H9 (cell line): ENCODE measurements around the gene CDYL2. TPM values are rescaled to one million over a fixed set of nuclear protein-coding genes. Genes with fewer than 3 reads are reported as not detected.

Experiments
- DNase-seq: peaks from one replicate; pipeline ENCODE4 v3.0.0-alpha.2; 2017
- H2AFZ ChIP-seq: one replicate; pipeline ENCODE4 v1.6.1; 2013; ENCODE audit warnings: mild to moderate bottlenecking, low read length, control low read depth, moderate library complexity
- H2AK5ac ChIP-seq: 2 replicates; pipeline ENCODE4 v1.6.1; 2013; ENCODE audit warnings: low read length, control low read depth, mixed read lengths; ENCODE audit not compliant: insufficient read length
- H2BK120ac ChIP-seq: one replicate; pipeline ENCODE4 v1.6.1; 2013; ENCODE audit warnings: low read depth, mild to moderate bottlenecking, low read length, control low read depth, inconsistent platforms; ENCODE audit not compliant: poor library complexity, severe bottlenecking
- H2BK12ac ChIP-seq: 2 replicates; pipeline ENCODE4 v1.6.1; 2013; ENCODE audit warnings: low read length, control low read depth, mixed read lengths, low read depth; ENCODE audit not compliant: insufficient read length
- H2BK15ac ChIP-seq: 2 replicates; pipeline ENCODE4 v1.6.1; 2013; ENCODE audit warnings: low read depth, low read length, control low read depth
- H2BK20ac ChIP-seq: one replicate; pipeline ENCODE4 v1.6.1; 2013; ENCODE audit warnings: low read depth, mild to moderate bottlenecking, low read length, control low read depth, inconsistent platforms; ENCODE audit not compliant: poor library complexity, severe bottlenecking
- H2BK5ac ChIP-seq: 2 replicates; pipeline ENCODE4 v1.6.1; 2013; ENCODE audit warnings: low read length, control low read depth, mixed read lengths; ENCODE audit not compliant: insufficient read length
- H3K14ac ChIP-seq: 2 replicates; pipeline ENCODE4 v1.6.1; 2013; ENCODE audit warnings: low read length, control low read depth; ENCODE audit not compliant: insufficient read depth
- H3K18ac ChIP-seq: 2 replicates; pipeline ENCODE4 v1.6.1; 2013; ENCODE audit warnings: low read depth, mild to moderate bottlenecking, mixed read lengths, low read length, control low read depth; ENCODE audit not compliant: insufficient read length
- H3K23ac ChIP-seq: 2 replicates; pipeline ENCODE4 v1.6.1; 2013; ENCODE audit warnings: low read length, control low read depth, mixed read lengths, low read depth; ENCODE audit not compliant: insufficient read length
- H3K23me2 ChIP-seq: 2 replicates; pipeline ENCODE4 v1.6.1; 2013; ENCODE audit warnings: low read depth, mild to moderate bottlenecking, mixed read lengths, low read length, control low read depth; ENCODE audit not compliant: insufficient read length, poor library complexity, severe bottlenecking
- H3K27ac ChIP-seq: 2 replicates; pipeline ENCODE4 v1.5.1; 2013; ENCODE audit warnings: low read length, control low read depth, mixed read lengths, low read depth; ENCODE audit not compliant: insufficient read length
- H3K27me3 ChIP-seq: 2 replicates; pipeline ENCODE4 v1.6.1; 2013; ENCODE audit warnings: low read length, control low read depth, inconsistent platforms; ENCODE audit not compliant: insufficient read depth
- H3K4ac ChIP-seq: 2 replicates; pipeline ENCODE4 v1.6.1; 2013; ENCODE audit warnings: low read depth, mild to moderate bottlenecking, control low read depth, inconsistent platforms, low read length, moderate library complexity
- H3K4me1 ChIP-seq: 2 replicates; pipeline ENCODE4 v1.6.1; 2013; ENCODE audit warnings: low read length, control low read depth, inconsistent platforms; ENCODE audit not compliant: insufficient read depth
- H3K4me2 ChIP-seq: 2 replicates; pipeline ENCODE4 v1.6.1; 2013; ENCODE audit warnings: low read length, control low read depth, mixed read lengths; ENCODE audit not compliant: insufficient read length, insufficient read depth
- H3K56ac ChIP-seq: 2 replicates; pipeline ENCODE4 v1.6.1; 2013; ENCODE audit warnings: low read depth, mild to moderate bottlenecking, mixed read lengths, low read length, control low read depth; ENCODE audit not compliant: insufficient read length
- H3K79me1 ChIP-seq: 2 replicates; pipeline ENCODE4 v1.6.1; 2013; ENCODE audit warnings: low read depth, mild to moderate bottlenecking, moderate library complexity, low read length, control low read depth, inconsistent platforms; ENCODE audit not compliant: insufficient read depth, poor library complexity, severe bottlenecking
- H3K79me2 ChIP-seq: 2 replicates; pipeline ENCODE4 v1.6.1; 2013; ENCODE audit warnings: low read length, control low read depth, inconsistent platforms; ENCODE audit not compliant: insufficient read depth
- H3K9ac ChIP-seq: 2 replicates; pipeline ENCODE4 v1.6.1; 2013; ENCODE audit warnings: low read length, control low read depth, mixed read lengths; ENCODE audit not compliant: insufficient read length; ENCODE audit errors: extremely low read depth
- H3K9me3 ChIP-seq: one replicate; pipeline ENCODE4 v1.6.1; 2013; ENCODE audit warnings: low read depth, low read length, inconsistent platforms; ENCODE audit not compliant: control insufficient read depth
- H3T11ph ChIP-seq: one replicate; pipeline ENCODE4 v1.6.1; 2013; ENCODE audit warnings: mild to moderate bottlenecking, low read length, control low read depth, inconsistent platforms
- H4K20me1 ChIP-seq: one replicate; pipeline ENCODE4 v1.6.1; 2013; ENCODE audit not compliant: control insufficient read depth, insufficient read length, insufficient read depth
- H4K5ac ChIP-seq: 2 replicates; pipeline ENCODE4 v1.6.1; 2013; ENCODE audit warnings: low read depth, mild to moderate bottlenecking, mixed read lengths, low read length, control low read depth; ENCODE audit not compliant: insufficient read length
- H4K8ac ChIP-seq: replicated peaks from 2 replicates; pipeline ENCODE4 v1.6.1; 2013; ENCODE audit warnings: low read length, control low read depth, mixed read lengths, low read depth; ENCODE audit not compliant: insufficient read length
- H4K91ac ChIP-seq: 2 replicates; pipeline ENCODE4 v1.6.1; 2013; ENCODE audit warnings: low read depth, mild to moderate bottlenecking, moderate library complexity, mixed read lengths, low read length, control low read depth; ENCODE audit not compliant: insufficient read length
- H3K27ac Mint-ChIP-seq, 3 experiments: 2 replicates in 2 of 3; 3 replicates in 1 of 3; pipeline ENCODE4 v1.8.0; 2020 to 2021; ENCODE audit warnings: mixed read lengths in 3 of 3, mild to moderate bottlenecking in 1 of 3, moderate library complexity in 1 of 3
- H3K27me3 Mint-ChIP-seq: 2 replicates; pipeline ENCODE4 v1.8.0; 2021; ENCODE audit warnings: low read depth, mild to moderate bottlenecking, moderate library complexity, mixed read lengths
- H3K36me3 Mint-ChIP-seq, 3 experiments: 2 replicates in 2 of 3; 3 replicates in 1 of 3; pipeline ENCODE4 v1.8.0; 2020 to 2021; ENCODE audit warnings: low read depth in 3 of 3, mixed read lengths in 3 of 3; ENCODE audit not compliant: insufficient read depth in 1 of 3
- H3K4me1 Mint-ChIP-seq, 2 experiments: 2 replicates each; pipeline ENCODE4 v1.8.0; 2020; ENCODE audit warnings: mixed read lengths in 2 of 2
- H3K4me3 Mint-ChIP-seq, 2 experiments: 2 replicates in 1 of 2; 3 replicates in 1 of 2; pipeline ENCODE4 v1.8.0; 2020 to 2021; ENCODE audit warnings: mild to moderate bottlenecking in 2 of 2, mixed read lengths in 2 of 2, moderate library complexity in 1 of 2
- H3K9me3 Mint-ChIP-seq, 2 experiments: 2 replicates in 1 of 2; 3 replicates in 1 of 2; pipeline ENCODE4 v1.8.0; 2020; ENCODE audit warnings: mild to moderate bottlenecking in 2 of 2, mixed read lengths in 2 of 2, moderate library complexity in 1 of 2
- WGBS: extraction: QIAGEN DNeasy Blood & Tissue Kit; methylation state at CpG from one replicate; pipeline ENCODE4 v1.1.7; 2013; ENCODE audit warnings: missing lambda C conversion rate, low lambda C conversion rate, mixed read lengths; ENCODE audit not compliant: insufficient read length; ENCODE audit errors: extremely low coverage; 5-methylcytosine and 5-hydroxymethylcytosine counted together
- total RNA-seq: library from RNA; stranded (reverse); gene quantifications from 2 replicates; pipeline ENCODE4 v1.2.1, GENCODE V29; 2021
- TF ChIP-seq, protein P1 (sequence below): fragments of 200-600 bp; sonication (generic); conservative IDR thresholded peaks from 3 replicates; pipeline ENCODE4 v1.8.0; 2021; ENCODE audit warnings: antibody characterized with exemption, mild to moderate bottlenecking

Gene CDYL2
- total RNA-seq, 1 experiment from 2014 or later = 4.2 TPM

DNA sequence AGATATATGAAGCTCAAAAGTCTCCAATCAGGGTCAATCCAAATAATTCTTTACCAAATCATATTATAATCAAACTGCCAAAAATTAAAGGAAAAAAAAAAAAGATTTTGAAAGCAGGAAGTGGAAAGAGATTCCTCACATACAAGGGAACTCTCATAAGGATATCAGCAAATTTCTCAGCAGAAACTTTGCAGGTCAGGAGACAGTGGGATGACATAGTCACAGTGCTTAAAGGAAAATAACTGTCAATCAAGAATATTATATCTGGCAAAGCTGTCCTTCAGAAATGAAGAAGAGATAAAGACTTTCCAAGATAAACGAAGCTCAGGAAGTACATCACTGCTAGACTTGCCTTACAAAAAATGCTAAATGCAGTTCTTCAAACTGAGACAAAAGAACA lies 40.0 kb upstream of the CDYL2 start:
- Histone ChIP-seq H2AK5ac (no peak overlapping the region), H3K79me1 (no peaks in the 10 kb centered on the region), H3K14ac (no peak overlapping the region), H3K23ac (no peak overlapping the region), H3K56ac (no peak overlapping the region), H2AFZ (no peak overlapping the region), H3K23me2 (no peaks in the 10 kb centered on the region), H2BK12ac (no peak overlapping the region), H4K20me1 (no peaks in the 10 kb centered on the region), H4K5ac (no peak overlapping the region), H3T11ph (no peak overlapping the region), H3K9me3 (no peaks in the 10 kb centered on the region), H3K9ac (no peak overlapping the region), H3K27ac (no peak overlapping the region), H3K27me3 (no peaks in the 10 kb centered on the region), H3K4me2 (no peak overlapping the region), H2BK120ac (no peak overlapping the region), H3K4me1 (no peaks in the 10 kb centered on the region), H2BK5ac (no peak overlapping the region), H4K91ac (no peak overlapping the region), H3K18ac (no peak overlapping the region), H2BK20ac (no peak overlapping the region), H4K8ac (no peak overlapping the region), H2BK15ac (no peak overlapping the region), H3K4ac (no peak overlapping the region), H3K79me2 (no peaks in the 10 kb centered on the region)
- TF ChIP-seq, protein P1, sequence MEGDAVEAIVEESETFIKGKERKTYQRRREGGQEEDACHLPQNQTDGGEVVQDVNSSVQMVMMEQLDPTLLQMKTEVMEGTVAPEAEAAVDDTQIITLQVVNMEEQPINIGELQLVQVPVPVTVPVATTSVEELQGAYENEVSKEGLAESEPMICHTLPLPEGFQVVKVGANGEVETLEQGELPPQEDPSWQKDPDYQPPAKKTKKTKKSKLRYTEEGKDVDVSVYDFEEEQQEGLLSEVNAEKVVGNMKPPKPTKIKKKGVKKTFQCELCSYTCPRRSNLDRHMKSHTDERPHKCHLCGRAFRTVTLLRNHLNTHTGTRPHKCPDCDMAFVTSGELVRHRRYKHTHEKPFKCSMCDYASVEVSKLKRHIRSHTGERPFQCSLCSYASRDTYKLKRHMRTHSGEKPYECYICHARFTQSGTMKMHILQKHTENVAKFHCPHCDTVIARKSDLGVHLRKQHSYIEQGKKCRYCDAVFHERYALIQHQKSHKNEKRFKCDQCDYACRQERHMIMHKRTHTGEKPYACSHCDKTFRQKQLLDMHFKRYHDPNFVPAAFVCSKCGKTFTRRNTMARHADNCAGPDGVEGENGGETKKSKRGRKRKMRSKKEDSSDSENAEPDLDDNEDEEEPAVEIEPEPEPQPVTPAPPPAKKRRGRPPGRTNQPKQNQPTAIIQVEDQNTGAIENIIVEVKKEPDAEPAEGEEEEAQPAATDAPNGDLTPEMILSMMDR = no peak
- 0 out of 4 replicates have a peak, but pooled peaks cover 0 to 2% of the 10 kb centered on the region in 2 experiments for H3K4me1 Mint-ChIP-seq
- peaks cover 0 to 3% (median 0%) of the 10 kb centered on the region in 3 experiments; a peak in 3 of 7 replicates for H3K36me3 Mint-ChIP-seq
- no peak for DNase-seq
- H3K9me3 Mint-ChIP-seq = peaks cover 25 to 33% of the 10 kb centered on the region in 2 experiments
- H3K4me3 Mint-ChIP-seq = no peak overlapping the region
- WGBS = no CpG with 5 or more reads among the region's 1 CpG
- H3K27me3 Mint-ChIP-seq = peaks cover 14% of the 10 kb centered on the region
- H3K27ac Mint-ChIP-seq = no peak overlapping the region
